Tibial nerve (tissue), 3 donors: ENCODE data around the gene TMEM178B.

Source experiments
- CTCF ChIP-seq, 5 experiments: fragments of 200-600 bp in 3 of 5; fragments of 450-650 bp in 2 of 5; sonication (generic) in 3 of 5; IDR thresholded peaks; one replicate each; pipeline ENCODE4 v1.5.1; 2016 to 2019; ENCODE audit warnings: antibody characterized with exemption in 5 of 5, mild to moderate bottlenecking in 3 of 5, moderate library complexity in 2 of 5
- POLR2A ChIP-seq, 2 donors: fragments of 450-650 bp; IDR thresholded peaks; one replicate each; pipeline ENCODE4 v1.6.1; 2017; ENCODE audit warnings: antibody characterized with exemption in 2 of 2, mild to moderate bottlenecking in 2 of 2, moderate library complexity in 2 of 2

DNA sequence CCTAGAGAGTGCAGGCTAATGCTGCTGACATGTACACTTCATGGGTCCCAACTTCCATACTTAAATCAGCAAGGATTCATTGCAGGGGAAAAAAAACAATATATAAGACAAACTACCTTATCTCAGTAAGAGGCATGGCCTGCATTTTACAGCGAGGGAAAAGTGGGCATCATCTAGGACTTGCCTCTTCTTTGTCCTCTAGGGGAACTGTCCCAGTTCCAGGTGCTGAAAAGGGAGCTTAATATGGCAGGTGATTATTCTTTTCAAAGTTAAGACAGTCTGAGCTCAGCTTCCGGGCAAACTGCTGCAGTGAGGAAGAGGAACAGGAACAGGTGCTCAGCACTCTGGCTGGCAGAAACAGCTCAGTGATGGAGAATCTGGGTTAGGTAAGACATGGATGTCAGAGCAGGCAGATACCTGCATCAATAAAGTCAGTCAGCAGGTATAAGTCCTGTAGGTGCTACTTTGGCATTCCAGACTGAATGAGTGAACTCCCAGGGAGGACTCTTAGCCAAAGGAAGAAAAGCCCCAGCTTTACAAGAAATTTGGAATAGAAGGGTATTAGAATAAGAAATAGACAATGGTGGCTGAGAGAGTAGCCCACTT is 147.2 kb downstream of the TMEM178B start:
- TF ChIP-seq CTCF (IDR thresholded peaks at IDR 0.05) (no peak), POLR2A (IDR thresholded peaks at IDR 0.05) (no peak)
